Neuronal stem cell (in vitro differentiated cells): ENCODE data around the gene SMC3.
"Not testable (repeated sequence)": the region's sequence is repeated elsewhere in the genome, so short reads cannot be mapped to it uniquely, and the experiment has no call there.

Source experiments
- DNase-seq: peaks from one replicate; pipeline ENCODE4 v3.0.0-alpha.2; 2013; ENCODE audit warnings: low spot score
- H2AFZ ChIP-seq: one replicate; pipeline ENCODE4 v1.6.1; 2013; ENCODE audit warnings: mild to moderate bottlenecking, low read length, inconsistent platforms
- H2AK5ac ChIP-seq: 2 replicates; pipeline ENCODE4 v1.6.1; 2013; ENCODE audit warnings: low read depth, mild to moderate bottlenecking, inconsistent platforms, low read length, moderate library complexity, mixed read lengths
- H2BK120ac ChIP-seq: 2 replicates; pipeline ENCODE4 v1.6.1; 2013; ENCODE audit warnings: low read depth, mild to moderate bottlenecking, inconsistent platforms, low read length, moderate library complexity, mixed read lengths
- H2BK12ac ChIP-seq: one replicate; pipeline ENCODE4 v1.6.1; 2013; ENCODE audit warnings: low read length, inconsistent platforms
- H2BK15ac ChIP-seq: 2 replicates; pipeline ENCODE4 v1.6.1; 2013; ENCODE audit warnings: mild to moderate bottlenecking, low read length, inconsistent platforms, mixed read lengths
- H2BK5ac ChIP-seq: one replicate; pipeline ENCODE4 v1.6.1; 2013; ENCODE audit warnings: inconsistent platforms, mild to moderate bottlenecking, low read length, moderate library complexity
- H3K14ac ChIP-seq: one replicate; pipeline ENCODE4 v1.6.1; 2013; ENCODE audit warnings: low read length, inconsistent platforms
- H3K18ac ChIP-seq: 2 replicates; pipeline ENCODE4 v1.6.1; 2013; ENCODE audit warnings: low read length, inconsistent platforms
- H3K23ac ChIP-seq: 2 replicates; pipeline ENCODE4 v1.6.1; 2013; ENCODE audit warnings: low read depth, mild to moderate bottlenecking, mixed read lengths, low read length, inconsistent platforms; ENCODE audit not compliant: poor library complexity
- H3K27ac ChIP-seq: replicated peaks from 3 replicates; pipeline ENCODE4 v1.5.1; 2013; ENCODE audit warnings: low read length, inconsistent platforms
- H3K27me3 ChIP-seq, 3 experiments: 2 replicates each; pipeline ENCODE4 v1.6.1; 2013; ENCODE audit warnings: low read length in 3 of 3, mild to moderate bottlenecking in 2 of 3, inconsistent platforms in 1 of 3, low read depth in 1 of 3, mixed read lengths in 1 of 3, moderate library complexity in 1 of 3; ENCODE audit not compliant: control insufficient read depth in 3 of 3, insufficient read depth in 3 of 3
- H3K36me3 ChIP-seq, 2 donors: replicated peaks in 1 of 2; 2 replicates each; pipeline ENCODE4 v1.6.1; 2013; ENCODE audit warnings: low read length in 2 of 2; ENCODE audit not compliant: control insufficient read depth in 2 of 2, insufficient read depth in 2 of 2
- H3K4ac ChIP-seq: 2 replicates; pipeline ENCODE4 v1.6.1; 2013; ENCODE audit warnings: inconsistent platforms, mild to moderate bottlenecking, low read length, moderate library complexity
- H3K4me1 ChIP-seq, 2 donors: 1 replicate in 1 of 2; 2 replicates in 1 of 2; pipeline ENCODE4 v1.6.1; 2013; ENCODE audit warnings: low read length in 2 of 2, low read depth in 1 of 2; ENCODE audit not compliant: control insufficient read depth in 2 of 2, insufficient read depth in 1 of 2
- H3K4me2 ChIP-seq: one replicate; pipeline ENCODE4 v1.6.1; 2013; ENCODE audit warnings: mild to moderate bottlenecking, low read length, inconsistent platforms; ENCODE audit not compliant: insufficient read depth, poor library complexity, severe bottlenecking
- H3K4me3 ChIP-seq, 2 donors: 2 replicates each; pipeline ENCODE4 v1.5.1; 2013; ENCODE audit warnings: low read length in 2 of 2, mild to moderate bottlenecking in 2 of 2, inconsistent platforms in 1 of 2, moderate library complexity in 1 of 2
- H3K79me1 ChIP-seq: one replicate; pipeline ENCODE4 v1.6.1; 2013; ENCODE audit warnings: low read depth, mild to moderate bottlenecking, inconsistent platforms, low read length, moderate library complexity
- H3K9ac ChIP-seq: one replicate; pipeline ENCODE4 v1.6.1; 2013; ENCODE audit warnings: mild to moderate bottlenecking, low read depth, low read length, inconsistent platforms; ENCODE audit not compliant: poor library complexity
- H3K9me3 ChIP-seq, 2 donors: replicated peaks in 1 of 2; 2 replicates each; pipeline versions ENCODE3 to v1.6.1; 2013; ENCODE audit warnings: low read length in 2 of 2, mild to moderate bottlenecking in 2 of 2, inconsistent platforms in 1 of 2, low read depth in 1 of 2, mixed read lengths in 1 of 2, moderate library complexity in 1 of 2; ENCODE audit not compliant: control insufficient read depth in 2 of 2, insufficient read depth in 1 of 2
- H4K8ac ChIP-seq: one replicate; pipeline ENCODE4 v1.6.1; 2013; ENCODE audit warnings: low read depth, mild to moderate bottlenecking, inconsistent platforms, low read length, moderate library complexity
- H4K91ac ChIP-seq: one replicate; pipeline ENCODE4 v1.6.1; 2013; ENCODE audit warnings: low read length, low read depth, mild to moderate bottlenecking, inconsistent platforms; ENCODE audit not compliant: poor library complexity
- WGBS, 2 donors: extraction: QIAGEN DNeasy Blood & Tissue Kit; methylation state at CpG; one replicate each; pipeline ENCODE4 v1.1.7; 2013; ENCODE audit warnings: missing lambda C conversion rate in 2 of 2, mixed read lengths in 1 of 2; ENCODE audit not compliant: insufficient read length in 2 of 2, insufficient replicate concordance in 1 of 2; ENCODE audit errors: extremely low coverage in 2 of 2; 5-methylcytosine and 5-hydroxymethylcytosine counted together

SMC3 gene

GRCh38 chr10:110528224-110528996 is 39.1 kb upstream of the SMC3 start:
- DNase-seq, result no peak
- no peak overlapping the region for H3K9ac ChIP-seq
- H3K14ac ChIP-seq, result no peak overlapping the region
- no peak overlapping the region for H4K91ac ChIP-seq
- H3K27ac ChIP-seq, result no peak overlapping the region
- H3K23ac ChIP-seq, result no peak overlapping the region
- no peak overlapping the region for H3K18ac ChIP-seq
- H2AFZ ChIP-seq, result no peak overlapping the region
- peaks cover 0 to 3% (median 0%) of the 10 kb centered on the region in 3 experiments for H3K27me3 ChIP-seq
- H3K9me3 ChIP-seq, result no peaks in the 10 kb centered on the region
- no peak overlapping the region for H2BK12ac ChIP-seq
- WGBS, 2 donors, result no CpG with 5 or more reads among the region's 5 CpGs
- H2BK120ac ChIP-seq, result no peak overlapping the region
- H3K4me2 ChIP-seq, result no peak overlapping the region
- H2BK15ac ChIP-seq, result no peak overlapping the region
- no peak overlapping the region for H2AK5ac ChIP-seq
- no peak overlapping the region for H4K8ac ChIP-seq
- H3K79me1 ChIP-seq, result no peaks in the 10 kb centered on the region
- no peak overlapping the region for H3K4me3 ChIP-seq
- no peak overlapping the region for H3K4ac ChIP-seq
- H2BK5ac ChIP-seq, result no peak overlapping the region
- peaks cover 0 to 9% of the 10 kb centered on the region in 2 donors for H3K4me1 ChIP-seq
- no peaks in the 10 kb centered on the region for H3K36me3 ChIP-seq

- not testable (repeated sequence) for H3K36me3 ChIP-seq, DNase-seq, H3K4me3 ChIP-seq, H3K14ac ChIP-seq, H3K18ac ChIP-seq, H2BK5ac ChIP-seq, H4K8ac ChIP-seq, H4K91ac ChIP-seq, H3K27ac ChIP-seq, H3K9ac ChIP-seq, H3K23ac ChIP-seq, H3K79me1 ChIP-seq, H3K4ac ChIP-seq, H3K4me1 ChIP-seq, H2AFZ ChIP-seq, H2BK120ac ChIP-seq, H2BK15ac ChIP-seq, H2BK12ac ChIP-seq, H3K27me3 ChIP-seq, H3K4me2 ChIP-seq, H2AK5ac ChIP-seq, H3K9me3 ChIP-seq
- no CpG with 5 or more reads among the region's 8 CpGs for WGBS, 2 donors
These were observed 38.4 kb upstream of the SMC3 start for GRCh38 chr10:110528997-110529524.

GRCh38 chr10:110529596-110530011 is 37.9 kb upstream of the SMC3 start:
- H3K4me1 ChIP-seq, result peaks cover 0 to 9% of the 10 kb centered on the region in 2 donors
- H3K4ac ChIP-seq, result no peak overlapping the region
- H3K9me3 ChIP-seq, result no peaks in the 10 kb centered on the region
- H3K23ac ChIP-seq, result no peak overlapping the region
- H3K9ac ChIP-seq, result no peak overlapping the region
- no peaks in the 10 kb centered on the region for H3K36me3 ChIP-seq
- H3K27me3 ChIP-seq, result peaks cover 0 to 3% (median 0%) of the 10 kb centered on the region in 3 experiments
- H3K4me2 ChIP-seq, result no peak overlapping the region
- H3K79me1 ChIP-seq, result no peaks in the 10 kb centered on the region
- no peak overlapping the region for H2BK5ac ChIP-seq
- H3K18ac ChIP-seq, result no peak overlapping the region
- no peak for DNase-seq
- H4K91ac ChIP-seq, result no peak overlapping the region
- H4K8ac ChIP-seq, result no peak overlapping the region
- H3K4me3 ChIP-seq, result no peak overlapping the region
- no CpG with 5 or more reads among the region's 6 CpGs for WGBS, 2 donors
- H2AK5ac ChIP-seq, result no peak overlapping the region
- no peak overlapping the region for H2AFZ ChIP-seq
- H2BK15ac ChIP-seq, result no peak overlapping the region
- no peak overlapping the region for H3K14ac ChIP-seq
- no peak overlapping the region for H2BK120ac ChIP-seq
- H3K27ac ChIP-seq, result no peak overlapping the region
- H2BK12ac ChIP-seq, result no peak overlapping the region

- Histone ChIP-seq H3K9me3 (no peaks in the 10 kb centered on the region), H2BK120ac (no peak overlapping the region), H3K4me2 (peak overlapping the region; percentile 57), H3K36me3 (no peaks in the 10 kb centered on the region), H3K79me1 (no peaks in the 10 kb centered on the region), H3K27me3 (peaks cover 0 to 3% (median 0%) of the 10 kb centered on the region in 3 experiments), H3K4me3 (peak overlapping the region in 1 of 2 donors; percentile 31), H3K18ac (peak overlapping the region; percentile 29), H3K9ac (no peak overlapping the region), H2BK5ac (peak overlapping the region; percentile 42), H4K91ac (no peak overlapping the region), H2AK5ac (no peak overlapping the region), H3K4me1 (peaks cover 0 to 9% of the 10 kb centered on the region in 2 donors), H3K23ac (peak overlapping the region; percentile 39), H3K4ac (no peak overlapping the region), H2BK15ac (no peak overlapping the region), H2AFZ (peak overlapping the region; percentile 53), H2BK12ac (no peak overlapping the region), H3K27ac (no peak overlapping the region), H3K14ac (no peak overlapping the region), H4K8ac (no peak overlapping the region)
- no CpG with 5 or more reads among the region's 35 CpGs for WGBS, 2 donors
- peak; percentile 32 for DNase-seq
These were observed 37.2 kb upstream of the SMC3 start for GRCh38 chr10:110530131-110530831.
